HCT116 (cell line): ENCODE measurements around the gene CASP7. TPM values are rescaled to one million over a fixed set of nuclear protein-coding genes. Genes with fewer than 3 reads are reported as not detected.

Source experiments
- ATAC-seq: fragments of 200-7000 bp; cut with Tn5 transposase; 2 replicates; pipeline ENCODE4 v1.9.1; 2020; ENCODE audit warnings: mild to moderate bottlenecking, moderate library complexity
- BruUV-seq: library from RNA; stranded (reverse); fragments of 400-500 nt; replicated peaks from 2 replicates; lab custom pipeline; 2021; lab: Mats Ljungman, UMichigan
- CTCF ChIA-PET: fragments of 300-600 bp; sonication (Branson Sonifier 250); formaldehyde crosslinking; loops from one replicate; lab custom pipeline; 2021; ENCODE audit warnings: antibody characterized with exemption; lab: Charles Lee
- POLR2A ChIA-PET: fragments of 300-600, 350-600 bp; sonication (Branson Sonifier 250); formaldehyde crosslinking; loops from one replicate; lab custom pipeline; 2021; ENCODE audit warnings: antibody characterized with exemption; lab: Charles Lee
- RAD21 ChIA-PET, 2 experiments: fragments of 300-600 bp; sonication (Branson Sonifier 250); formaldehyde crosslinking; loops; one replicate each; lab custom pipeline; 2023; ENCODE audit warnings: low total read pairs in 2 of 2; ENCODE audit not compliant: uncharacterized antibody in 2 of 2, unreplicated experiment in 2 of 2, low non-redundant PET in 1 of 2; lab: Charles Lee
- DNase-seq: peaks from one replicate; pipeline ENCODE4 v3.0.0-alpha.2; 2010; ENCODE audit warnings: low read depth, low spot score
- H2AFZ ChIP-seq: fragments of 200-600 bp; shearing (Covaris generic), sonication (generic); 2 replicates; pipeline ENCODE4 v1.6.1; 2017; ENCODE audit warnings: low read depth, mixed run types, mixed read lengths, antibody characterized with exemption, low read length; ENCODE audit not compliant: poor library complexity, severe bottlenecking
- H3K27ac ChIP-seq: 2 replicates; pipeline ENCODE4 v1.5.1; 2012; ENCODE audit warnings: low read depth, low read length
- H3K27me3 ChIP-seq: fragments of 200-600 bp; sonication (generic); 2 replicates; pipeline ENCODE4 v1.6.1; 2016; ENCODE audit warnings: mixed run types, low read length, mixed read lengths; ENCODE audit not compliant: insufficient read depth
- H3K36me3 ChIP-seq, 2 experiments: fragments of 200-500 bp in 1 of 2; fragments of 200-600 bp in 1 of 2; sonication (Bioruptor generic) in 1 of 2; sonication (generic) in 1 of 2; 2 replicates each; pipeline versions ENCODE4 v1.5.1 to v1.6.1; 2014 to 2016; ENCODE audit warnings: low read length in 2 of 2, inconsistent platforms in 1 of 2, mixed read lengths in 1 of 2, mixed run types in 1 of 2; ENCODE audit not compliant: insufficient read depth in 2 of 2, control insufficient read depth in 1 of 2
- H3K4me1 ChIP-seq, 2 experiments: fragments of 200-600 bp in 1 of 2; sonication (generic) in 1 of 2; 2 replicates each; pipeline versions ENCODE4 v1.5.1 to v1.6.1; 2012 to 2017; ENCODE audit warnings: low read length in 2 of 2, inconsistent platforms in 1 of 2, mild to moderate bottlenecking in 1 of 2, mixed read lengths in 1 of 2, mixed run types in 1 of 2, moderate library complexity in 1 of 2; ENCODE audit not compliant: insufficient read depth in 2 of 2, control insufficient read depth in 1 of 2
- H3K4me2 ChIP-seq: fragments of 200-600 bp; sonication (generic); 2 replicates; pipeline ENCODE4 v1.6.1; 2017; ENCODE audit warnings: mixed run types, low read length, mixed read lengths
- H3K4me3 ChIP-seq, 2 experiments: fragments of 200-600 bp in 1 of 2; sonication (generic) in 1 of 2; replicated peaks in 1 of 2; 2 replicates each; pipeline ENCODE4 v1.5.1; 2011 to 2016; ENCODE audit warnings: low read length in 2 of 2, control low read depth in 1 of 2, low read depth in 1 of 2, mild to moderate bottlenecking in 1 of 2, mixed read lengths in 1 of 2, mixed run types in 1 of 2
- H3K79me2 ChIP-seq: fragments of 200-600 bp; sonication (generic); 2 replicates; pipeline ENCODE4 v1.6.1; 2017; ENCODE audit warnings: mild to moderate bottlenecking, mixed run types, low read length, moderate library complexity, mixed read lengths; ENCODE audit not compliant: insufficient read depth
- H3K9ac ChIP-seq: fragments of 200-600 bp; sonication (generic); 2 replicates; pipeline ENCODE4 v1.6.1; 2016; ENCODE audit warnings: low read length, mixed read lengths
- H3K9me2 ChIP-seq: fragments of 200-600 bp; sonication (generic), shearing (Covaris generic); 2 replicates; pipeline ENCODE4 v1.6.1; 2017; ENCODE audit warnings: mixed run types, mild to moderate bottlenecking, moderate library complexity; ENCODE audit not compliant: insufficient read depth
- H3K9me3 ChIP-seq, 2 experiments: fragments of 200-500 bp in 1 of 2; fragments of 200-600 bp in 1 of 2; sonication (Bioruptor generic) in 1 of 2; sonication (generic) in 1 of 2; 2 replicates each; pipeline ENCODE4 v1.6.1; 2014 to 2017; ENCODE audit warnings: low read length in 2 of 2, mixed read lengths in 2 of 2, inconsistent platforms in 1 of 2, low read depth in 1 of 2, mild to moderate bottlenecking in 1 of 2, mixed run types in 1 of 2, moderate library complexity in 1 of 2; ENCODE audit not compliant: control insufficient read depth in 1 of 2, insufficient read depth in 1 of 2
- H4K20me1 ChIP-seq: fragments of 200-600 bp; sonication (generic), shearing (Covaris generic); 2 replicates; pipeline ENCODE4 v1.6.1; 2017; ENCODE audit warnings: mixed run types, mild to moderate bottlenecking, moderate library complexity; ENCODE audit not compliant: insufficient read depth
- CEBPB ChIP-seq: IDR thresholded peaks from 2 replicates; pipeline ENCODE4 v1.6.1; 2012; ENCODE audit warnings: low read depth
- EGR1 ChIP-seq: IDR thresholded peaks from 2 replicates; pipeline ENCODE4 v1.6.1; 2012; ENCODE audit warnings: low read depth
- EZH2 ChIP-seq: fragments of 200-600 bp; sonication (generic); IDR thresholded peaks from 2 replicates; pipeline ENCODE4 v1.6.1; 2017; ENCODE audit warnings: antibody characterized with exemption, mixed run types
- EZH2phosphoT487 ChIP-seq: fragments of 200-600 bp; IDR thresholded peaks from 2 replicates; pipeline ENCODE4 v1.6.1; 2018; ENCODE audit warnings: antibody characterized with exemption, borderline replicate concordance
- FOSL1 ChIP-seq: IDR thresholded peaks from 2 replicates; pipeline ENCODE4 v1.6.1; 2012; ENCODE audit warnings: low read depth
- JUND ChIP-seq: IDR thresholded peaks from 2 replicates; pipeline ENCODE4 v1.6.1; 2012
- POLR2AphosphoS5 ChIP-seq: IDR thresholded peaks from 2 replicates; pipeline ENCODE4 v1.6.1; 2011; ENCODE audit warnings: mild to moderate bottlenecking, low read depth, low read length, moderate library complexity
- SRF ChIP-seq: IDR thresholded peaks from 2 replicates; pipeline ENCODE4 v1.6.1; 2012; ENCODE audit warnings: low read depth
- YY1 ChIP-seq: IDR thresholded peaks from 2 replicates; pipeline ENCODE4 v1.6.1; 2011; ENCODE audit warnings: low read length, low read depth, moderate library complexity, mild to moderate bottlenecking; ENCODE audit not compliant: insufficient replicate concordance; ENCODE audit errors: extremely low read depth
- ZBTB33 ChIP-seq: IDR thresholded peaks from 2 replicates; pipeline ENCODE4 v1.6.1; 2011; ENCODE audit warnings: mild to moderate bottlenecking, low read length, moderate library complexity; ENCODE audit not compliant: insufficient replicate concordance; ENCODE audit errors: extremely low read depth
- intact Hi-C: fragments of 100-400 bp; cut with micrococcal nuclease; formaldehyde crosslinking; loops from 2 replicates; pipeline ENCODE4 v1.10.0; 2022
- total RNA-seq: library from RNA; stranded (reverse); gene quantifications from one replicate; pipeline ENCODE4 v1.2.1, GENCODE V29; 2021; ENCODE audit not compliant: unreplicated experiment

Gene CASP7
- total RNA-seq, 1 experiment from 2014 or later, result 30.5 TPM

- TF ChIP-seq FOSL1 (no peak), EGR1 (no peak), EZH2phosphoT487 (no peak)
These were observed 29.5 kb upstream of the CASP7 start (continued) for GRCh38 chr10:113650172-113650571.

GRCh38 chr10:113651021-113651420 is 28.7 kb upstream of the CASP7 start:
- no peak overlapping the region for H2AFZ ChIP-seq
- TF ChIP-seq CEBPB (no peak), ZBTB33 (no peak), EZH2 (no peak), SRF (no peak), POLR2AphosphoS5 (no peak), EGR1 (no peak), JUND (no peak), YY1 (no peak)
- H4K20me1 ChIP-seq, result no peaks in the 10 kb centered on the region
- H3K36me3 ChIP-seq, result no peaks in the 10 kb centered on the region
- RAD21 ChIA-PET, result no interaction called here
- H3K4me2 ChIP-seq, result no peak overlapping the region
- H3K9ac ChIP-seq, result no peak overlapping the region
- BruUV-seq, result no TSS peak
- ATAC-seq (no peak), DNase-seq (no peak)
- H3K9me3 ChIP-seq, result no peaks in the 10 kb centered on the region
- 0 out of 2 replicates have a peak, but pooled peaks cover 5% of the 10 kb centered on the region for H3K27me3 ChIP-seq
- intact Hi-C loops, result no loop called here
- H3K4me1 ChIP-seq, result 0 out of 4 replicates have a peak, but pooled peaks cover 0 to 4% of the 10 kb centered on the region in 2 experiments
- POLR2A ChIA-PET, result no interaction called here
- no peaks in the 10 kb centered on the region for H3K9me2 ChIP-seq
- H3K79me2 ChIP-seq, result no peaks in the 10 kb centered on the region
- no peak overlapping the region for H3K27ac ChIP-seq
- H3K4me3 ChIP-seq, result no peak overlapping the region
- CTCF ChIA-PET, result no interaction called here
